GM18499 (cell line): ENCODE results near the gene DNAH14.
"Not testable (repeated sequence)": the region's sequence is repeated elsewhere in the genome, so short reads cannot be mapped to it uniquely, and the experiment has no call there.

Source experiments
- ATAC-seq: cut with Tn5 transposase; IDR thresholded peaks from one replicate; pipeline ENCODE4 v1.9.1; 2021; ENCODE audit warnings: moderate number of reproducible peaks; ENCODE audit not compliant: insufficient read depth, unreplicated experiment

DNAH14 gene

GRCh38 chr1:224929335-224930237 lies at the start of gene DNAH14:
DNAH14 (plus strand) TSS chr1:224929675; CDS start chr1:224952703, 23,028 bp downstream.
- no peak for ATAC-seq

GRCh38 chr1:224880593-224881307 lies 48.7 kb upstream of the DNAH14 start:
- ATAC-seq, result no peak

GRCh38 chr1:224881308-224881692 lies 48.2 kb upstream of the DNAH14 start:
- not testable (repeated sequence) for ATAC-seq

- no peak for ATAC-seq
These were observed 47.7 kb upstream of the DNAH14 start for GRCh38 chr1:224881762-224882211.

GRCh38 chr1:224882264-224882663 lies 47.2 kb upstream of the DNAH14 start:
- ATAC-seq, result no peak

GRCh38 chr1:224883091-224883490 lies 46.4 kb upstream of the DNAH14 start:
- ATAC-seq, result no peak

GRCh38 chr1:224884361-224884801 lies 45.1 kb upstream of the DNAH14 start:
- ATAC-seq, result no peak

- not testable (repeated sequence) for ATAC-seq
These were observed 44.1 kb upstream of the DNAH14 start for GRCh38 chr1:224885376-224885775.

- no peak for ATAC-seq
These were observed 34.6 kb upstream of the DNAH14 start for GRCh38 chr1:224894915-224895314.

- ATAC-seq, result no peak
These were observed 33.2 kb upstream of the DNAH14 start for GRCh38 chr1:224896130-224896781.

- ATAC-seq, result no peak
These were observed 31.7 kb upstream of the DNAH14 start for GRCh38 chr1:224897529-224898327.

GRCh38 chr1:224898937-224899336 lies 30.5 kb upstream of the DNAH14 start:
- ATAC-seq, result no peak

- ATAC-seq, result no peak
These were observed 29.3 kb upstream of the DNAH14 start for GRCh38 chr1:224900062-224900630.

GRCh38 chr1:224901087-224901810 lies 28.2 kb upstream of the DNAH14 start:
- ATAC-seq, result no peak

- ATAC-seq, result no peak
These were observed 25.5 kb upstream of the DNAH14 start for GRCh38 chr1:224903955-224904354.

GRCh38 chr1:224906340-224906739 lies 23.1 kb upstream of the DNAH14 start:
- no peak for ATAC-seq

- ATAC-seq, result no peak
These were observed 18.3 kb upstream of the DNAH14 start for GRCh38 chr1:224911217-224911616.

GRCh38 chr1:224914292-224914900 lies 15.1 kb upstream of the DNAH14 start:
- ATAC-seq, result no peak

GRCh38 chr1:224919508-224919907 lies 10.0 kb upstream of the DNAH14 start:
- no peak for ATAC-seq
